HG02642 (cell line): ENCODE results near the gene CACTIN.
"Not testable (repeated sequence)": the region's sequence is repeated elsewhere in the genome, so short reads cannot be mapped to it uniquely, and the experiment has no call there.

ENCODE experiments used
- ATAC-seq: cut with Tn5 transposase; IDR thresholded peaks from one replicate; pipeline ENCODE4 v1.9.1; 2021; ENCODE audit warnings: mild to moderate bottlenecking; ENCODE audit not compliant: unreplicated experiment, poor library complexity

CACTIN gene

DNA sequence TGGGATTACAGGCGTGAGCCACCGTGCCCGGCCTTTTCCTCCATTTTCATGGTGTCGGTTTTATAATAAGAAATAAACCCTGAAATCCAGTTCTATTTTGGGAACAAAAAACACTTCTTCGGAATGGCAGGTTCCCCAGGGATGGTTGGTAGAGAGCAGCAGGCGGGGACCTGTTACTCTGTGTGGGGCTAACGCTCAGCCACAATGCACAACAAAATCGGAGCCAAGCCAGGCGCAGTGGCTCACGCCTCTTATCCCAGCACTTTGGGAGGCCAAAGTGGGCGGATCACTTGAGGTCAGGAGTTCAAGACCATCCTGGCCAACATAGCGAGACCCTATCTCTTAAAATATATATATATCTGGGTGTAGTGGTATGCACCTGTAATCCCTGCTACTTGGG is 25.6 kb downstream of the CACTIN start:
- no peak for ATAC-seq

DNA sequence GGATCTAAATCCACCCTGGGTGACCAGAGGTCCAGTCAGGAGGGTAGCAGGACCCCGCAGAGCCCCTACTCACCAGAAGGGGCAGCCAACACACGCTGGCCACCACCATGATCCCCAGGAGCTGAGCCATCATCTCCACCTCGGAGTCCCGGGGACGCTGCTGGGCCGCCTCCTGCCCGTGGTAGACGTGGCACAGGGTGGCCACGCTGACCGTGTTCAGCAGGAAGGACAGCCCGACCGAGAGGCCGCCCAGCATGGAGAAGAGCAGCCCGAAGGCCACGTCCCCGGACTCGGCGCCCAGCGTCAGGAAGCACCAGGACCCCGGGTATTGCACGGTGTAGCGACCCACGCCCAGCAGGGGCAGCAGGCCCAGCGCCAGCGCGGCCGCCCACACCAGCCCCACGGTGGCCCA is 26.8 kb downstream of the CACTIN start:
- ATAC-seq: no peak

DNA sequence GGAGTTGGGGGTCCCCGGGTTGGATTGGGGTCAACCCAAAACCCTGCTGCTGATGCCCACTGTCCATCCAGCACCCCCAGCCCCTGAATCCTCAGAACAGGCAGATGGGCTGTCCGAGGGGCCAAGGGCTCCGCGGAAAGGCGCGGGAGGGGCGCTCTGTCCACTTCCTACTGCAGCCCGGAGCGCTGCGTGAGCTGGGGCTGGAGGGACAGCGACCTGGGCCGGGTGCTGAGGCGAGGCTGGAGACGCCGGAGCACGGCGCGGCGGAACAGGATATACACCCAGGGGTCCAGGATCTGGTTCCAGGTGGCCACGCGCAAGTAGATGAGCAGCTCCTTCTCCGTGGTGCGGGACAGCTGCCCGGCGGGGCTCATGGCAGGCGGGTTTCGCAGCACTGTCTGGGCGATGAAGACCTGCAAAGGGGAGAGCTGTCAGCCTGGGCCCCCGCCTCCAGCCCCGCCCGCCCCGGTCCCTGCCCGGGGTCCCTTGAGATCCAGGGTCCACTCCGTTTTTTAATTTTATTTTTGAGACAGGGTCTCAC is 31.0 kb downstream of the CACTIN start:
- no peak for ATAC-seq

DNA sequence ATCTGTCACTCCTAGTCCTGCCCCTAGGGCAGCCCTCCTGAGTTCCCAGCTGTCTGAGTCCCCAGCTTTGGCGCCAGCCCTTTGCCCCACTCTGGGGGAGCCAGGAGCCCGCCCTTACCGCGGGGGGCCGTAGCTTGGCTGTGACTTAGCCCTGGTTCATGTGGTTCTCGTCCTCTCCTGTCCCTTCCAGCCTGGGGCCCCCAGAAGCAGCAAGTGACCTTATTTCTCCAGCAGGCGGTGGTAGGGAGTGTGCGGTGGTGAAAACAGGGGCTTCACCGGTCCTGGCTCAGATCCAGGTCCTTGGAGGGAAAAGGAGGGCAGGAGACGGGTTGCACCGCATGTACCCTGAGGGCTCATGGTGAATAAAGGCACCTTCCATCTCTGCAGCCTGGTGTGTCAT is 33.4 kb downstream of the CACTIN start:
- ATAC-seq: no peak

GRCh38 chr19:3591876-3592613 is 34.5 kb downstream of the CACTIN start:
- no peak for ATAC-seq

DNA sequence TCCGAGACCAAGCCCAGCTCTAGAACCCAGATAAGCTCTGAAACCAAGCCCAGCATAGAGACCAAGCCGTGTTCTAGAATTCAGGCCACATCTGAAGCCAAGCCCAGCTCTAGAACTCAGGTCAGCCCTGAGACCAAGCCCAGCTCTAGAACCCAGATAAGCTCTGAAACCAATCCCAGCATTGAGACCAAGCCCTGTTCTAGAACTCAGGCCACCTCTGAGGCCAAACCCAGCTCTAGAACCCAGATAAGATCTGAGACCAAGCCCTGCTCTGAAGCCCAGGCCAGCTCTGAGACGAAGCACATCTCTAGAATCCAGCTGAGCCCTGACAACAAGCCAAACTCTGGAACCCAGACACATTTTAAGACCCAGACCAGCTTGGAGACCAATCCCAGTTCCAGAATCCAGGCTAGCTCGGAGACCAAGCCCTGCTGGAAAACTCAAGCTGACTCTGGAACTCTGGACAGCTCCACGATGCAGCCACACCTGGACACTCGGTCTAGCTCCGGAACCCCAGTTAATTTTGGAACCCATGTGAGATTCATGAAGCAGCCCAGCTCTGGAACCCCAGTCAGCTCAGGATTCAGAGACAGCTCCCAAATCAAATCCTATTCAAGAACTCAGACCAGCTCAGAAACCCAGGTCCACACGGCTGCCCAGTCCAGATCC is 35.5 kb downstream of the CACTIN start:
- no peak for ATAC-seq

DNA sequence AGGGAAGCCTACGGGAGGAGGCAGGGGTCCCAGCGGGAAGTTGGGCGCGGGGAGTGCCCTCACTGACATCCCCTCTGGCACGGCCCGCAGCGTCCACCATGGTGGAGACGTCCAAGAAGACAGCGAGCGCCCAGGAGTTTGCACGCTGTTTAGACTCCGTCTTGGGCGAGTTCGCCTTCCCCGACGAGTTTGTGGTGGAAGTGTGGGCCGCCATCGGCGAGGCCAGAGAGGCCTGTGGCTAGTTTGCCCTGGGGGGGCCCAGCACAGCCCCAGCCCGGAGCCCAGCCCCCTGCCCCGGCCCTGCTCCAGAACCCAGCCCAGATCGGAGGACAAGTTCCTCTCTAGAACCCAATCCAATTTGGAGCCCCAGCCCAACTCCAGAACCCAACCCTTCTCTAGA is 36.6 kb downstream of the CACTIN start:
- ATAC-seq: no peak

DNA sequence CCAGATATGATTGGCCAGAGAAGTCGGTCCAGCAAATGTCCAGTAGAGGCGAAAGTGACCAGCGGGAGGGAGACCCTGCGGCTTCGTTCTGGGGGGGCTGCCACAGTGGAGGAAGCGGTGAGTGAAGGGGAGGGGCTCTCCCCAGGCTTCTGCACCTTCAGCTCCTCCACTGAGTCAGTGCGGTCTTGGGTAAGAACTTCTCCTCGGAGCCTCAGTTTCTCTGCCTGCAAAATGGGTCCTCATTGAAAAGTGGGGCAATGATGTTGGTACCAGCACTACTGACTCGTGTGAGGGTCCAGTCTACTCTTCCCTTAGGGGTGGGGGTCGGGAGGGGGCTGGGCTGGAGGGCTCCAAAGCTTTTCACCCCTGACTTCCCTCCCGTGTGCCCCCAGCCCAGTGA is 37.2 kb downstream of the CACTIN start:
- ATAC-seq: no peak

GRCh38 chr19:3586707-3587346 is 39.8 kb downstream of the CACTIN start:
- no peak for ATAC-seq

DNA sequence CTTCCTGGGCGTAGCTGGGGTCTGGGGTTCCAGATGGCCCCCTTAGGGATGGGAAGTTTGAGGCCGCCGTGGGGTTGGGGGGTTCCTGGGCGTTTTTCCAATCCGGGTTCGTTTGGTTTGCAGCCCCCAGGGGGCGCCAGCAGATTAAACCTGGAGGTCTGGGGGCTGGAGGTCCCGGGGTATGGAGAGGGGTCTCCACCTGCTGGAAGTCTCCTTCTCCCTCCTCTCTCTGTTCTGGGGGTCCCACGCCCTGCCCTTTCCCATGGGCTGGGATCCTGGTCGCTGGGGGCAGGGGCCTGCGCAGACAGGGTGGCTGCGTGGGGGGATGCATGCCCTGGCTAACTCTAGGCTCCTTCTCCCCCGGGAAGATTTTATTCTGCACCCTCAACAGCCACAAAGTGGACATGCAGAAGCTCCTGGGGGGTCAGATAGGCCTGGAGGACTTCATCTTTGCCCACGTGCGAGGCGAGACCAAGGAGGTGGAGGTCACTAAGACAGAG is 40.4 kb downstream of the CACTIN start:
- ATAC-seq: no peak

DNA sequence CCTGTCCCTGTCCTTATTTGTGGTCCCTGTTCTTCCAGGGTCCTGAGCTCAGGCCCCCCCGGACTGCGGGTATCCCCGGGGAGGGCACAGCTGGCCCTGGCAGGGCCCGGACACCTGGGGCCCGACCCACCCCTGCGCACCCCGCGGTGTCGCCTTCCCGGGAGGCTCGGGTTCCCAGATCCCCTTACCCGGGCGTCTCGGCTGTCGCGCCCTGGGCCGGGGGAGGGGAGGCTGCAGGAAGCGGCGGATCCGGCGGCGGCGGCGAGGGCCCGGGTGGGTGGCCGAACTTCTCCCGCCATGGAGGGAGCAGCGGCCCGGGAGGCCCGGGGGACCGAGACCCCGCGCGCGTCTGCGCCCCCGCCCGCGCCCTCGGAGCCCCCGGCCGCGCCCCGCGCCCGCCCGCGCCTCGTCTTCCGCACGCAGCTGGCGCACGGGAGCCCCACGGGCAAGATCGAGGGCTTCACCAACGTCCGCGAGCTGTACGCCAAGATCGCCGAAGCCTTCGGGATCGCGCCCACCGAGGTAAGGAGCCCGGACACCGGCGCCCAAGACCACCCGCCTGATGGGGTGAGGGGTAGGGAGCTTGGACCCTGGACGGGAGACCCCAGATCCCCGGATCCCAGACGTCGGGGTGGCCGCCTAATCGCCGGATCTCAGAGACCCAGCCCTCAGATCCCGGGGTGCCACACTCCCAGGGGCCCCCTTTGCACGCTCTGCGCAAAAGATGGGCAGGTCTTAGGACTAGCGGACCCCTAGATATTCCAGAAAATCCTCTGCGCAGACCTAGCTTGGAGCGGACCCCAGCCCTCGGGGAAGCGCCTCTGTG is 41.1 kb downstream of the CACTIN start, which contains the start of gene GIPC3:
Gene GIPC3 (plus strand): TSS at position 178 of the 826 bp plus-strand sequence. CDS start 120 bp downstream, at position 298.
- no peak for ATAC-seq

GRCh38 chr19:3584036-3584802 is 42.4 kb downstream of the CACTIN start:
- not testable (repeated sequence) for ATAC-seq

GRCh38 chr19:3581792-3582191 is 44.8 kb downstream of the CACTIN start:
- ATAC-seq: not testable (repeated sequence)

GRCh38 chr19:3580156-3580934 is 46.2 kb downstream of the CACTIN start:
- ATAC-seq: no peak

- ATAC-seq: no peak
These were observed 48.2 kb downstream of the CACTIN start for GRCh38 chr19:3578390-3578789.

- ATAC-seq: no peak
These were observed 48.8 kb downstream of the CACTIN start for GRCh38 chr19:3577723-3578344.

DNA sequence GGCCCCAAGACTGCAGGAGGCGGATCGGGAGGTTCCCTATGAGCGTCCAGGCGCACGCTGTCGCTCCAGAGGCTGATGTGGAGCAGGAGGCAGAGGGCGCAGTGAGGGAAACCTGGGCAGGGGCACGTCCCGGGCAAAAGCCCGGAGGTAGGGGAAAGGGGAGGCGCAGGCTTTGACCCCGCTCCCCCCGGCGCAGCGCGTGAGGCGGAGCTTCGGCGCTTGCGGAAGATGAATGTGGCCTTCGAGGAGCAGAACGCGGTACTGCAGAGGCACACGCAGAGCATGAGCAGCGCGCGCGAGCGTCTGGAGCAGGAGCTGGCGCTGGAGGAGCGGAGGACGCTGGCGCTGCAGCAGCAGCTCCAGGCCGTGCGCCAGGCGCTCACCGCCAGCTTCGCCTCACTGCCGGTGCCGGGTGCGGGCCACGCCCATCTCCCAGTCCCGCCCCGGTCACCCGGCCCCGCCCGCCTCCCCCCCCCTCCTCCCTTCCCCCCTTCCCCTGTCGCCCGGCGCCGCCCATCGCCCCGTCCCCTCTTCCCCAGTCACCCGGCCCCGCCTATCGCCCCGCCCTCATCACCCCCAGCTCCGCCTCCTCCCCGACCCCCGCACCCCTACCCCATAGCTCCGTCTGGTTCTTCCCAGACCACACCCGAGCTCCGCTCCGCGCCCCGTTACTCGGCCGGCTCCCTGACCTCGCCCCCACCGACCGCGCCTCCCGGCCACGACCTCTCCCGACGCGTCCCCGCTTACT is 49.7 kb downstream of the CACTIN start:
- ATAC-seq: no peak
